ENCODE results near the gene NRTN.

The NRTN gene

DNA sequence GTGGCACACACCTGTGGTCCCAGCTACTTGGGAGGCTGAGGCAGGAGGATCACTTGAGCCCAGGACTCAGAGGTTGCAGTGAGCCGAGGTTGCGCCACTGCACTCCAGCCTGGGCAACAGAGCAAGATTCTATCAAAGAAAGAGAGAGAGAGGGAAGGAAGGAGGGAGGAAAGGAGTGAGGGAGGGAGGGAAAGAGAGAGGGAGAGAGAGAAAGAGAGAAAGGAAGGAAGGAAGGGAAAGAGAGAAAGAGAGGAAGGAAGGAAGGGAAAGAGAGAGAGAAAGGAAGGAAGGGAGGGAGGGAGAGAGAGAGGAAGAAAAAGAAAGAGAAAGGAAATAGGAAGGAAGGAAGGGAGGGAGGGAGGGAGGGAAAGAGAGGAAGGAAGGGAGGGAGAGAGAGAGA, 12.4 kb downstream of the NRTN start:
- no peak for DNase-seq

GRCh38 chr19:5818594-5818993, 13.7 kb downstream of the NRTN start:
- DNase-seq: no peak

DNA sequence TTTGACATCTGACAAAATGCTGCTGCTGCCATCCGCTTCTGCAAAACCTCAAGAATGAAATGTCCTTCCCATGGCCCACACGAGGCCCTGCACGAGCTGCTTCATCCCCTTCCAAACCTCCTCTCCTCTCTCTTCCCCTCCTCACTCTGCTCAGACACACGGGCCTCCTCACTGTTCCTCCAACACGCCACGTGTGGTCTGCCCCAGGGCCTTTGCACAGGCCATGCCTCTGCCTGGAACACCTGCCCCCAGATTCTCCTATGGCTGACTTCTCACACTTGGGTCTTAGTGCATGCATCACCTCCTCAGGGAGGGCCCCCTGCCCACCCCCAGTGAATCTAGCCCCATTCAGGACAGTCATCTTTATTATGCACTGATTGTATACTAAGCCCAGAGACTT, 15.9 kb downstream of the NRTN start:
- DNase-seq: no peak

GRCh38 chr19:5821521-5822180, 16.8 kb downstream of the NRTN start:
- no peak for DNase-seq

GRCh38 chr19:5822181-5822844, 17.4 kb downstream of the NRTN start:
- DNase-seq: no peak

DNA sequence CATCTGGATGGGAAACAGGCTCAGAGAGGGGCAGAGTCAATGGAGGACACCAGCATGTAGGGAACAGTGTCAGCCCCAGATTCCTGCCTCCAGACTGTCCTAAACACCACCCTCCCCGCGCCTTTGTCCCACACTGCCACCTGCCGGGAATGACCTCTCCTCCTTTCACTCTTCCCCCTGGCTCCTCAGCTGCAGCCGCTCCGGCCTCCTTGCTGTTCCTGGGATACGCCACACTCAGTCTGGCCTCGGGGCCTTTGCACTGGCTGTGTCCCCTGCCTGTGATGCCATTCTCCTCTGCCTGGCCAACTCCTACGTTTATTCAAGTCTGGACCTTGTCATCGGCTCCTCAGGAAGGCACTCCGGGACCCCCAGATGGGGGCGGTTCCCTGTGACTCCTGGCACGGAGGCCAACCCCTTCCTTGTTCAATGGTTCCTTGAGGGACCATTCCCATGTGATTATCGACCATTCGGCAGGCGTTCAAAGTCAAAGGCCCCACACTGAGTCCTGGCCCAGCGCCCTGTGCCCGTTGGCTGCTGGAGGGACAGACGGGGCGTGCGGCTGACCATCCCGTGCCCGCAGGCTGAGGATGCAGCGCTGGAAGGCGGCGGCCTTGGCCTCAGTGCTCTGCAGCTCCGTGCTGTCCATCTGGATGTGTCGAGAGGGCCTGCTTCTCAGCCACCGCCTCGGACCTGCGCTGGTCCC, 18.9 kb downstream of the NRTN start:
- DNase-seq: no peak

GRCh38 chr19:5824751-5825150, 19.9 kb downstream of the NRTN start:
- DNase-seq: no peak

- no peak for DNase-seq
Measured at GRCh38 chr19:5825178-5825577, 20.3 kb downstream of the NRTN start.

GRCh38 chr19:5826531-5827341, 21.9 kb downstream of the NRTN start:
- no peak for DNase-seq

- no peak for DNase-seq
Measured at GRCh38 chr19:5827342-5827890, 22.5 kb downstream of the NRTN start.

DNA sequence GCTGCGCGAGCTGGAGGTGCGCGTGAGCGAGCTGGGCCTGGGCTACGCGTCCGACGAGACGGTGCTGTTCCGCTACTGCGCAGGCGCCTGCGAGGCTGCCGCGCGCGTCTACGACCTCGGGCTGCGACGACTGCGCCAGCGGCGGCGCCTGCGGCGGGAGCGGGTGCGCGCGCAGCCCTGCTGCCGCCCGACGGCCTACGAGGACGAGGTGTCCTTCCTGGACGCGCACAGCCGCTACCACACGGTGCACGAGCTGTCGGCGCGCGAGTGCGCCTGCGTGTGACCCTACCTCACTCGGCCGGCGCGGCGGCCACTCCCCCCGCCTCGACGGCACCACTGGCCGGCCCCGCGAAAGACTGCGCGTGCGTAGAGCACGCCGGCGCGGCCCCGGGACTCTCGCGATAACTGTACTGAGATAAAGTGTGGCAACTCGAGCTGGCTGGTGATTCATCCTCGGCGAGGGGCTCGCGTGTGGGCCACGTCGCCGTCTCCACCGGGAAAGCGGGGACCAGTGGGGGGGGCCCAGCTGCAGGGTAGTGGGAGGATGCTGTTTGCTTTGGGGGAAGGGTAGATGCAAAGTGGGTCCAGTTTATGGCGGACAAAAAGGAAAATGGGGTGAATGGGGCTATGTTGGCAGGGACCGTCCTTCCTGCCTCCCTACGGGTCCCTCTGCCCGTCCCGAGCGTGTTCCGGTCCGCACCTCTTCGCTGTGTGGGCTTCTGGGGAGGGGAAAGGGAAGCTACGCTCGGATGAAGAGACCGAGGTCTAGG, 23.2 kb downstream of the NRTN start:
- DNase-seq: peak; percentile 88

GRCh38 chr19:5828661-5829566, 24.0 kb downstream of the NRTN start:
- no peak for DNase-seq

DNA sequence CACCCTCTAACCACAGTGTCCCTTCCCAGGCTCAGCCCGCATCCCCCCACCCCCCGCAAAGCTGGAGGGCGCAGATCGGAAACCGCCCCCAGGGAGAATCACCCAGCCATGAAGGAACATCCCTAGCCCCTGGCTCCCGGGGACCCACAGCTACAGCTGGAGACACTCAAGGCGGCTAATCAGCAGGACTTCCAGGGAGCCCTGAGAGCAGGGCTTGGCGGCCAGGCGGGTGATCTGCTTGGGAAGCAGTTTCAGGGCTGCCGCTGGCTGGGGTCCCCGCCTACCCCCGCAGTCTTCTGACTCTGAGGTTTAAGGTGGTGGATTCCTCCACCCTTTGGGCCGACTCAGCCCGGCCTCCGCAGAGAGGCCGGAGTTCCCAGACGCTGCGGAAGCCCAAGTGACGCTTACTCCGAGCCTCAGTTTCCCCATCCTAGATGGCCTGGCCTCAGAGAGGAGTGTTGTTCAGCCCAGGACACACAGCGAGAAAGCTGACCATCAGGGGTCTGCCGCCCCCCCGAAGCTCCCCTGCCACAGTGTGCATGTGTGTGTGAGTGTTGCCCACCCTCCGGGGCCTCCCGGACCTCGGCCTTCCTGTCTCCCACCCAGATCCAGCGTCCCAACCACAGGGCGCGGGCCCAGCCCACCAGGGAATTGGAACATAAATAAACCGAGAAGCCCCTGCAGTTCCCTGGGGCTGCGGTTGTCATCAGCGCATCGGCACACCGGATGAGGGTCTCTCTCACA, 24.9 kb downstream of the NRTN start:
- DNase-seq: no peak

DNA sequence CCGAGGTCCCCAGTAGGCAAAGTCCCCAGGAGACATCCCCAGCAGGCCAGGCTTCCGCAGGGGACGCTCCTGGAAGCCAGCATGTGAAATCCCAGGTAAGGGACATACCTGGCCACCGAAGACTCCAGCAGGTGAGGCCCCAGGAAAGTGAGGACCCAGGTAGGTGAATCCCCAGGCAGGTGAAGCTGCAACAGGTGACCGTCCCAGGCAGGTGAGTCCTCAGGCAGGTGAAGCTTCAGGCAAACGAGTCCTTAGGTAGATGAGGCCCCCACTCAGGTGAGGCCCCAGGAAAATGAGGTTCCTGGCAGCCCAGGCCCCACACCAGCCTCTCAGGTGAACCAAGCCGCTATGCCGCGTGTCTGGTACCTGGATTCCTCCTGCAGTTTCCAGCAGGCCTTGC, 26.3 kb downstream of the NRTN start:
- no peak for DNase-seq

DNA sequence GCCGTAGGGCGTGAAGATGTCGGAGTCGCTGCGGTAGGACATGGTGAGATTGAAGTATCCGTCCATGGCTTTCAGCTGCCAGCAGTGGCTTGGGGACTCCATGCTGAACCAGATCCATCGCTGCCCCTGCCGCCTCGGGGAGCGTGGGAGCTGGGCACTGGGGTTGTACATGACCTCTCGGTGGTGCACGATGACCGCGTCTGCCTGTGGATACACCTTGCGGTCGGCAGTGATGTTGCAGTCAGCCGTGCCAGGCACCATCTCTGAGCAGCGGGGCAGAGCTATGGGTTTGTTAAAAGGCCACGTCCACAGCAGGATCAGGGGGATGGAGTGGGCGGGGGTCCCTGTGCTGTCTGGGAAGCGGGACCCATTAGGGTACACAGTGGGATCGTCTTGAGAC, 27.2 kb downstream of the NRTN start:
- DNase-seq: no peak

DNA sequence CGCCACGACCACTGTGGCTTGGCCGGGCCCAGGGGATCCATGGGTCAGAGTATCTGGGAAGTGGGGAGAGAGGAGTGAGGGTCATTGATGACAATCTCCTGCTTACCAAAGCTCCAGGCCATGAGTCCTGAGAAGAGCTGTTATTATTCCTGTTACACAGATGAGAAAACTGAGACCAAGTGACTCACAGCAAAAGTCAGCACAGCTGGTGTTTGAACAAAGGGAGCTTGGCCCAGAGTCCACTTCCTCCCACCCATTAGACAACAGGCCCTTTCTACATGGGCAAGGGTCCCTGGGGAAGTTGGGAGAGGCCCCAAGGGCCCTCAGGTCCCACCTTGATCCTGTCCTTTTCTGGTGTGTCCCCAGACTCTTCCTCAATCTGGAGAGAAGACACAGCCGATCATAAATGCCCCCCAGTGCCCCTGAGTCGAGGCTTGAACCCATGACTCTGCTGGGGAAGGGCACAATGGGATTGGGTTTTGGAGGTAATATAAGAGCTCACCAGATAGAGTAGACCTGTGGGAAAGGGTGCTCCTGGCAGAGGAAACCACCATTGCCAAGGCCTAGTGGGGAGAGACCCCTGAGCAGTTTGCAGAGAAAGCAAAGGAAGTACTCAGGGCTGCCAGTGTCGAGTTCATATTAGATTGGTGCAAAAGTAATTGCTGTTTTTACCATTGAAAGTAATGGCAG, 27.8 kb downstream of the NRTN start:
- no peak for DNase-seq

GRCh38 chr19:5837761-5838352, 33.0 kb downstream of the NRTN start:
- DNase-seq: no peak

DNA sequence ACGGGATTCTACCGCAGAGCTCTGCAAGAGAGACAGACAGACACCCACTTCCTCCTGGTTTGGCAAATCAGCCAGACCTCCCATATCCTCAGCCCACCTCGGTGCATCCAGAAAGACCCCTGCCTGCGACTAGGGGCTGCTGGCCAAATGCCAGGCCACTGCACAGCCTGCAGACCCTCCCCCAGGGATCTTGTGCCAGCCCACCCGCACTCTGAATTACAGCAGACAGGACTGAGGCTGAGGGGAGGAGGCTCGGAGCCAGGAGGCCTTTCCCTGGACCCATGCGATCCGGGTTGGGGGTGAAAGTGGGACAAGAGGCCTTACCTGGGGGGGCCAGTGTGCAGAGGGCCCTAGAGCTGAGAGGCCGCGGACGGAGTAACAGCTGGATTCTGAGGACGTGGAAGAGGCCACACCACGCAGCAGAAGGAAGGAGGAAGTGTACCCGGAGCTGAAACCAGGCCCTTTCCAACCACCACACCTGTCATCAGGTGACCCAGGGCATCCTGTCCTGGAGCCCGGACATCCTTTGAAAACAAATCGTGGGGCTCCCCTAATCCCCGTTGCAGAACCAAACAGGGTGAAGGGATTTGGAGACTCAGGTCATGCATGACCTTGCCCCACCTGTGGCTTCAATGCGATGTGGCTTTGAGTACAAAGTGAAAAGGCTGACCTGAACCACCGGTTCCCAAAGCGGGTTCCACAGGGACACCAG, 33.6 kb downstream of the NRTN start:
- DNase-seq: no peak
